ENCODE measurements around the gene LRBA.

- TF ChIP-seq CTCF (IDR thresholded peaks at IDR 0.05 in 4 of 5, conservative IDR thresholded peaks at IDR 0.05 in 1 of 5) (no peak), POLR2A (IDR thresholded peaks at IDR 0.05) (no peak)
Observed at GRCh38 chr4:150299816-150300215, 715.3 kb downstream of the LRBA start.

Data from gastrocnemius medialis (tissue), 4 donors.